ENCODE results near the gene IL26.

- no peak for TF ChIP-seq POLR2A (IDR thresholded peaks at IDR 0.05; ENCODE audit: low read depth, low read length)
- no peak for TF ChIP-seq EZH2 (IDR thresholded peaks at IDR 0.05; ENCODE audit: borderline replicate concordance, low read depth, low read length, severe bottlenecking)
Observed at GRCh38 chr12:68158432-68158831, 67.2 kb downstream of the IL26 start.
